ENCODE results near the gene SCARF2. TPM values are rescaled to one million over a fixed set of nuclear protein-coding genes. Genes with fewer than 3 reads are reported as not detected.
"Not testable (repeated sequence)": the region's sequence is repeated elsewhere in the genome, so short reads cannot be mapped to it uniquely, and the experiment has no call there.

The SCARF2 gene
- total RNA-seq, 1 experiment from 2014 or later: 26.3 TPM

GRCh38 chr22:20455709-20456063 lies 18.1 kb upstream of the SCARF2 start (continued):
- TF ChIP-seq, protein P1, sequence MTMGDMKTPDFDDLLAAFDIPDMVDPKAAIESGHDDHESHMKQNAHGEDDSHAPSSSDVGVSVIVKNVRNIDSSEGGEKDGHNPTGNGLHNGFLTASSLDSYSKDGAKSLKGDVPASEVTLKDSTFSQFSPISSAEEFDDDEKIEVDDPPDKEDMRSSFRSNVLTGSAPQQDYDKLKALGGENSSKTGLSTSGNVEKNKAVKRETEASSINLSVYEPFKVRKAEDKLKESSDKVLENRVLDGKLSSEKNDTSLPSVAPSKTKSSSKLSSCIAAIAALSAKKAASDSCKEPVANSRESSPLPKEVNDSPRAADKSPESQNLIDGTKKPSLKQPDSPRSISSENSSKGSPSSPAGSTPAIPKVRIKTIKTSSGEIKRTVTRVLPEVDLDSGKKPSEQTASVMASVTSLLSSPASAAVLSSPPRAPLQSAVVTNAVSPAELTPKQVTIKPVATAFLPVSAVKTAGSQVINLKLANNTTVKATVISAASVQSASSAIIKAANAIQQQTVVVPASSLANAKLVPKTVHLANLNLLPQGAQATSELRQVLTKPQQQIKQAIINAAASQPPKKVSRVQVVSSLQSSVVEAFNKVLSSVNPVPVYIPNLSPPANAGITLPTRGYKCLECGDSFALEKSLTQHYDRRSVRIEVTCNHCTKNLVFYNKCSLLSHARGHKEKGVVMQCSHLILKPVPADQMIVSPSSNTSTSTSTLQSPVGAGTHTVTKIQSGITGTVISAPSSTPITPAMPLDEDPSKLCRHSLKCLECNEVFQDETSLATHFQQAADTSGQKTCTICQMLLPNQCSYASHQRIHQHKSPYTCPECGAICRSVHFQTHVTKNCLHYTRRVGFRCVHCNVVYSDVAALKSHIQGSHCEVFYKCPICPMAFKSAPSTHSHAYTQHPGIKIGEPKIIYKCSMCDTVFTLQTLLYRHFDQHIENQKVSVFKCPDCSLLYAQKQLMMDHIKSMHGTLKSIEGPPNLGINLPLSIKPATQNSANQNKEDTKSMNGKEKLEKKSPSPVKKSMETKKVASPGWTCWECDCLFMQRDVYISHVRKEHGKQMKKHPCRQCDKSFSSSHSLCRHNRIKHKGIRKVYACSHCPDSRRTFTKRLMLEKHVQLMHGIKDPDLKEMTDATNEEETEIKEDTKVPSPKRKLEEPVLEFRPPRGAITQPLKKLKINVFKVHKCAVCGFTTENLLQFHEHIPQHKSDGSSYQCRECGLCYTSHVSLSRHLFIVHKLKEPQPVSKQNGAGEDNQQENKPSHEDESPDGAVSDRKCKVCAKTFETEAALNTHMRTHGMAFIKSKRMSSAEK (CRISPR knock-in tag; IDR thresholded peaks at IDR 0.05; ENCODE audit: borderline replicate concordance): no peak
- no peak for TF ChIP-seq USF2 (CRISPR knock-in tag; IDR thresholded peaks at IDR 0.05)
- no peak for TF ChIP-seq NR2C2 (CRISPR knock-in tag; IDR thresholded peaks at IDR 0.05)
- no peak for TF ChIP-seq GTF2I (CRISPR knock-in tag; conservative IDR thresholded peaks at IDR 0.05)
- no peak for TF ChIP-seq KAT7 (CRISPR knock-in tag; IDR thresholded peaks at IDR 0.05; ENCODE audit: borderline replicate concordance)
- TF ChIP-seq NFYB (CRISPR knock-in tag; conservative IDR thresholded peaks at IDR 0.05; ENCODE audit: low read depth): no peak
- TF ChIP-seq FOXJ3 (CRISPR knock-in tag; IDR thresholded peaks at IDR 0.05; ENCODE audit: borderline replicate concordance): no peak
- TF ChIP-seq, protein P2, sequence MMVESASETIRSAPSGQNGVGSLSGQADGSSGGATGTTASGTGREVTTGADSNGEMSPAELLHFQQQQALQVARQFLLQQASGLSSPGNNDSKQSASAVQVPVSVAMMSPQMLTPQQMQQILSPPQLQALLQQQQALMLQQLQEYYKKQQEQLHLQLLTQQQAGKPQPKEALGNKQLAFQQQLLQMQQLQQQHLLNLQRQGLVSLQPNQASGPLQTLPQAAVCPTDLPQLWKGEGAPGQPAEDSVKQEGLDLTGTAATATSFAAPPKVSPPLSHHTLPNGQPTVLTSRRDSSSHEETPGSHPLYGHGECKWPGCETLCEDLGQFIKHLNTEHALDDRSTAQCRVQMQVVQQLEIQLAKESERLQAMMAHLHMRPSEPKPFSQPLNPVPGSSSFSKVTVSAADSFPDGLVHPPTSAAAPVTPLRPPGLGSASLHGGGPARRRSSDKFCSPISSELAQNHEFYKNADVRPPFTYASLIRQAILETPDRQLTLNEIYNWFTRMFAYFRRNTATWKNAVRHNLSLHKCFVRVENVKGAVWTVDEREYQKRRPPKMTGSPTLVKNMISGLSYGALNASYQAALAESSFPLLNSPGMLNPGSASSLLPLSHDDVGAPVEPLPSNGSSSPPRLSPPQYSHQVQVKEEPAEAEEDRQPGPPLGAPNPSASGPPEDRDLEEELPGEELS (CRISPR knock-in tag; IDR thresholded peaks at IDR 0.05): no peak
- TF ChIP-seq, protein P3, sequence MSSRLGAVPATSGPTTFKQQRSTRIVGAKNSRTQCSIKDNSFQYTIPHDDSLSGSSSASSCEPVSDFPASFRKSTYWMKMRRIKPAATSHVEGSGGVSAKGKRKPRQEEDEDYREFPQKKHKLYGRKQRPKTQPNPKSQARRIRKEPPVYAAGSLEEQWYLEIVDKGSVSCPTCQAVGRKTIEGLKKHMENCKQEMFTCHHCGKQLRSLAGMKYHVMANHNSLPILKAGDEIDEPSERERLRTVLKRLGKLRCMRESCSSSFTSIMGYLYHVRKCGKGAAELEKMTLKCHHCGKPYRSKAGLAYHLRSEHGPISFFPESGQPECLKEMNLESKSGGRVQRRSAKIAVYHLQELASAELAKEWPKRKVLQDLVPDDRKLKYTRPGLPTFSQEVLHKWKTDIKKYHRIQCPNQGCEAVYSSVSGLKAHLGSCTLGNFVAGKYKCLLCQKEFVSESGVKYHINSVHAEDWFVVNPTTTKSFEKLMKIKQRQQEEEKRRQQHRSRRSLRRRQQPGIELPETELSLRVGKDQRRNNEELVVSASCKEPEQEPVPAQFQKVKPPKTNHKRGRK (CRISPR knock-in tag; IDR thresholded peaks at IDR 0.05; ENCODE audit: borderline replicate concordance): no peak
- TF ChIP-seq JUN (CRISPR knock-in tag; IDR thresholded peaks at IDR 0.05): no peak

DNA sequence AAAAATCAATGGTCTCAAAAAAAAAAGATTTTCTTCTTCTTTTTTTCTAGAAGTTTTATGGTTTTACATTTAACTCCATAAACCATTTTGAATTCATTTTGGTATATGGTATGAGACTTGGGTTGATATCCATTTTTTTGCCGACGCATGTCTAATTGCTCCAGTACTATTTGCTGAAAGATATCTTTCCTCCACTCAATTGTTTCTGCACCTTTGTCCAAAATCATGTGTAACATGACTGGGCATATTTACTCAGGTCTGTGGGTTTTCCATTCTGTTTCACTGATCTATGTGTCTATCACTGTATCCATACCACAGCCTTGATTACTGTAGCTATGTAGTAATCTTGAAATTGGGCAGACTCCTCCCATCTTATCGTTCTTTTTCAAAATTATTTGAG lies 15.6 kb upstream of the SCARF2 start:
- no peak for TF ChIP-seq TEAD4 (CRISPR knock-in tag; IDR thresholded peaks at IDR 0.05)
- ATAC-seq (no peak), DNase-seq (ENCODE audit: low spot score) (no peak)
- Mint-ChIP-seq H3K9me3 (no peaks in the 10 kb centered on the region), H3K27me3 (ENCODE audit: low read depth) (no peaks in the 10 kb centered on the region; the same call in 1 of the 2 replicates), H3K27ac (no peak overlapping the region), H3K4me1 (peaks cover 11% of the 10 kb centered on the region), H3K4me3 (no peak overlapping the region), H3K36me3 (no peaks in the 10 kb centered on the region)
- POLR2A ChIA-PET: no interaction called here
- CTCF ChIA-PET: interaction anchor here (1.3 to 2.4 kb wide), 4 partner anchors 25 to 134 kb away, joined by 5 to 7 read pairs (median 7); partner anchors contain the start of gene DGCR6L

DNA sequence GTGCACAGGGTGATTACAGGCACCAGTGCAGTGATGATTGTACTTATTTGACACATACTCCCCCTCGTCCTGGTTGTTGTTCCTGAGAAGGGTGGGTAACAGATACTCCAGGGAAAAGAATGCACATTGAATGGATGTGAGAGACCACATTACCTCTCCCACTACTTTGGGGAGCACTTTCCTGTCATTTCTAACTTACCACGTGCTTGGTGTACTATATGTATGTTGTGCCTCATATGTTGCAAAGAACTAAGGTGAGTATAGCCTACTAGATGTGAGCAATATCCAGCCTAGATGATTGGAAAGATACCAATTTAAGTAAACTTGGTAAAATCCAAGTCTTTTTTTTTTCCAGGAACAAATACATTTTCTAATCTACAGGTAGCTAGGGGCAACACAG lies 14.3 kb upstream of the SCARF2 start:
- no peak overlapping the region for H3K4me3 Mint-ChIP-seq

DNA sequence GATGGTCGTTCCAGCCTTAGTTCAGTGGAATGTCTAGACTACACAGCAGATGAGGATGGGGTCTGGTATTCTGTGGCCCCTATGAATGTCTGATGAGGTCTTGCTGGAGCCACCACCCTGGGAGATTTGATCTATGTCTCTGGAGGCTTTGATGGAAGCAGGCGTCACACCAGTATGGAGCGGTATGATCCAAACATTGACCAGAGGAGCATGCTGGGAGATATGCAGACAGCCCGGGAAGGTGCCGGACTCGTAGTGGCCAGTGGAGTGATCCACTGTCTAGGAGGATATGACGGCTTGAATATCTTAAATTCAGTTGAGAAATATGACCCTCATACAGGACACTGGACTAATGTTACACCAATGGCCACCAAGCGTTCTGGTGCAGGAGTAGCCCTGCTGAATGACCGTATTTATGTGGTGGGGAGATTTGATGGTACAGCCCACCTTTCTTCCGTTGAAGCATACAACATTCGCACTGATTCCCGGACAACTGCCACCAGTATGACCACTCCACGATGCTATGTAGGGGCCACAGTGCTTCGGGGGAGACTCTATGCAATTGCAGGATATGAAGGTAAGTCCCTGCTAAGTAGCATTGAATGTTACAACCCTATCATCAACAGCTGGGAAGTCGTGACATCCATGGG lies 13.6 kb upstream of the SCARF2 start:
- POLR2A ChIA-PET; CTCF ChIA-PET; ATAC-seq; H3K4me1 Mint-ChIP-seq; H3K27ac Mint-ChIP-seq; H3K36me3 Mint-ChIP-seq; H3K9me3 Mint-ChIP-seq; DNase-seq (ENCODE audit: low spot score); H3K4me3 Mint-ChIP-seq; H3K27me3 Mint-ChIP-seq (ENCODE audit: low read depth): not testable (repeated sequence)

More for the DNA sequence above, 14.3 kb upstream of the SCARF2 start:
- ATAC-seq: no peak
- CTCF ChIA-PET: no interaction called here
- POLR2A ChIA-PET: no interaction called here
- peaks cover 11% of the 10 kb centered on the region for H3K4me1 Mint-ChIP-seq
- no peak overlapping the region for H3K27ac Mint-ChIP-seq
- H3K9me3 Mint-ChIP-seq: no peaks in the 10 kb centered on the region
- H3K36me3 Mint-ChIP-seq: no peaks in the 10 kb centered on the region
- no peak for TF ChIP-seq PRRX2 (CRISPR knock-in tag; IDR thresholded peaks at IDR 0.05)
- no peaks in the 10 kb centered on the region; the same call in 1 of the 2 replicates for H3K27me3 Mint-ChIP-seq (ENCODE audit: low read depth)
- DNase-seq (ENCODE audit: low spot score): no peak

Data from WTC11 (cell line).